Mesendoderm (in vitro differentiated cells): Measurements from ENCODE around the gene AFF3.

Source experiments
- DNase-seq: peaks from one replicate; pipeline ENCODE4 v3.0.0; 2013
- H2AK5ac ChIP-seq: 2 replicates; pipeline ENCODE4 v1.6.1; 2013; ENCODE audit warnings: low read length, inconsistent platforms
- H2BK120ac ChIP-seq: 2 replicates; pipeline ENCODE4 v1.6.1; 2013; ENCODE audit warnings: low read depth, mild to moderate bottlenecking, low read length, moderate library complexity, mixed read lengths
- H2BK15ac ChIP-seq: replicated peaks from 2 replicates; pipeline ENCODE4 v1.6.1; 2013; ENCODE audit warnings: low read depth, mild to moderate bottlenecking, moderate library complexity
- H2BK5ac ChIP-seq: 2 replicates; pipeline ENCODE4 v1.6.1; 2013; ENCODE audit warnings: low read length, inconsistent platforms
- H3K18ac ChIP-seq: 2 replicates; pipeline ENCODE4 v1.6.1; 2013; ENCODE audit warnings: mild to moderate bottlenecking, low read length, mixed read lengths
- H3K23ac ChIP-seq: one replicate; pipeline ENCODE4 v1.6.1; 2013; ENCODE audit warnings: low read length
- H3K27ac ChIP-seq: 2 replicates; pipeline ENCODE4 v1.5.1; 2013; ENCODE audit warnings: low read depth, mild to moderate bottlenecking, inconsistent platforms, low read length, moderate library complexity
- H3K27me3 ChIP-seq: 2 replicates; pipeline ENCODE4 v1.6.1; 2013; ENCODE audit warnings: low read length, control low read depth, mild to moderate bottlenecking, inconsistent platforms; ENCODE audit not compliant: insufficient read depth, poor library complexity
- H3K36me3 ChIP-seq: 2 replicates; pipeline ENCODE4 v1.6.1; 2013; ENCODE audit warnings: low read length, inconsistent platforms; ENCODE audit not compliant: control insufficient read depth, insufficient read depth
- H3K4ac ChIP-seq: one replicate; pipeline ENCODE4 v1.6.1; 2013; ENCODE audit warnings: low read depth, mild to moderate bottlenecking, low read length, moderate library complexity
- H3K4me1 ChIP-seq: 2 replicates; pipeline ENCODE4 v1.6.1; 2013; ENCODE audit warnings: low read depth, low read length, inconsistent platforms; ENCODE audit not compliant: control insufficient read depth
- H3K4me2 ChIP-seq: 2 replicates; pipeline ENCODE4 v1.6.1; 2013; ENCODE audit warnings: low read length
- H3K4me3 ChIP-seq: 2 replicates; pipeline ENCODE4 v1.5.1; 2013; ENCODE audit warnings: mild to moderate bottlenecking, low read length
- H3K56ac ChIP-seq: one replicate; pipeline ENCODE4 v1.6.1; 2013; ENCODE audit warnings: low read length
- H3K79me1 ChIP-seq: 2 replicates; pipeline ENCODE4 v1.6.1; 2013; ENCODE audit warnings: low read length, inconsistent platforms
- H3K79me2 ChIP-seq: 2 replicates; pipeline ENCODE4 v1.6.1; 2013; ENCODE audit warnings: mild to moderate bottlenecking, low read length; ENCODE audit not compliant: control insufficient read depth, insufficient read depth
- H3K9ac ChIP-seq: 2 replicates; pipeline ENCODE4 v1.6.1; 2013; ENCODE audit warnings: low read length, inconsistent platforms
- H4K5ac ChIP-seq: one replicate; pipeline ENCODE4 v1.6.1; 2013; ENCODE audit warnings: low read length
- H4K8ac ChIP-seq: one replicate; pipeline ENCODE4 v1.6.1; 2013; ENCODE audit warnings: low read depth, mild to moderate bottlenecking, control low read depth, low read length, moderate library complexity
- WGBS: extraction: QIAGEN DNeasy Blood & Tissue Kit; methylation state at CpG from one replicate; pipeline ENCODE4 v1.1.7; 2013; ENCODE audit warnings: low lambda C conversion rate, missing lambda C conversion rate; ENCODE audit not compliant: insufficient coverage; ENCODE audit errors: extremely low coverage; 5-methylcytosine and 5-hydroxymethylcytosine counted together

The AFF3 gene

DNA sequence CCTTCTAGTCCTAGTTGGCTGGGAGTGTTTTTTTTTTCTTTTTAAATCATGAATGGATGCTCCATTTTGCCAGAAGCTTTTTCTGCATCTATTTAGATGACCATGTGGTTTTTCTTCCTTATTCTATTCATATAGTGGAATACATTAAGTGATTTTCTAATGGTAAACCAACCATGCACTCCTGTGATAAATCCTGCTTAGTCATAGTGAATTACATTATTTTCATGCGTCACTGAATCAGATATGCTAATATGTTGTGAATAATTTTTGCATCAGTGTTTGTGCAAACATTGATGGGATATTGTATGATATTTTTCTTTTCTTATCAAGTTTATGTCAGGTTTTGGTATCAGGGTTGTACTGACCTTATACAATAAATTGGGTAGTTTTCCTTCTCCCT is 423.3 kb downstream of the AFF3 start:
- no peak overlapping the region for H3K23ac ChIP-seq
- H2BK5ac ChIP-seq = no peak overlapping the region
- H3K36me3 ChIP-seq = no peaks in the 10 kb centered on the region
- H3K4ac ChIP-seq = no peak overlapping the region
- H3K79me2 ChIP-seq = no peaks in the 10 kb centered on the region
- WGBS = no CpG with 5 or more reads among the region's 1 CpG
- no peak overlapping the region for H3K4me3 ChIP-seq
- no peaks in the 10 kb centered on the region for H3K4me1 ChIP-seq
- no peak for DNase-seq
- no peak overlapping the region for H3K56ac ChIP-seq
- H3K27me3 ChIP-seq = no peaks in the 10 kb centered on the region
- no peak overlapping the region for H3K27ac ChIP-seq
- no peak overlapping the region for H4K5ac ChIP-seq
- no peak overlapping the region for H4K8ac ChIP-seq
- H2BK120ac ChIP-seq = no peak overlapping the region
- no peak overlapping the region for H3K9ac ChIP-seq
- H2AK5ac ChIP-seq = no peak overlapping the region
- H3K79me1 ChIP-seq = no peaks in the 10 kb centered on the region
- no peak overlapping the region for H3K4me2 ChIP-seq
- no peak overlapping the region for H2BK15ac ChIP-seq
- no peak overlapping the region for H3K18ac ChIP-seq

DNA sequence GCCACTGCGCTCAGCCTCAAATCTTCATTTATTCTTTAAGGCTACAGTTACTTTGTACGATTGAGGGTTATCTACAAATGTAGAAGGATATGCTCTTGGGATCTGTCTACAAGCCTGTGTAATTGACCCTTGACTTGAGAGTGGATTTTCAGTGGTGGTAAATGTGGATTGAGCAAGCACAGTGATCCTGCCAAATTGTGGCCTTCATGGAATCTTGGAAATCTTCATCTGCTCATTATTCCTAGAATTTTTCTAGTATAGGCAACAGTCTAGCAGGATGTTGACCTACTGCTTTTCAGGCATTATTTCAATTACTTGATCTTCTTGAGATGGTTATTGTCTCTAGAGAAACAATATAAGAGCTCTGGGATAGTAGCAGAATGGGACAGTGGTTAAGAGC is 426.4 kb downstream of the AFF3 start:
- H3K9ac ChIP-seq = no peak overlapping the region
- no peaks in the 10 kb centered on the region for H3K36me3 ChIP-seq
- no peak overlapping the region for H3K4ac ChIP-seq
- no peak for DNase-seq
- H3K23ac ChIP-seq = no peak overlapping the region
- no peak overlapping the region for H3K18ac ChIP-seq
- no peak overlapping the region for H4K5ac ChIP-seq
- H3K79me2 ChIP-seq = no peaks in the 10 kb centered on the region
- no peak overlapping the region for H2BK15ac ChIP-seq
- no peak overlapping the region for H3K4me3 ChIP-seq
- H3K27me3 ChIP-seq = no peaks in the 10 kb centered on the region
- no peak overlapping the region for H2BK5ac ChIP-seq
- no peak overlapping the region for H2BK120ac ChIP-seq
- no peaks in the 10 kb centered on the region for H3K4me1 ChIP-seq
- H3K4me2 ChIP-seq = no peak overlapping the region
- no peak overlapping the region for H3K27ac ChIP-seq
- no peaks in the 10 kb centered on the region for H3K79me1 ChIP-seq
- no peak overlapping the region for H3K56ac ChIP-seq
- H2AK5ac ChIP-seq = no peak overlapping the region
- H4K8ac ChIP-seq = no peak overlapping the region
- no CpG with 5 or more reads among the region's 2 CpGs for WGBS

DNA sequence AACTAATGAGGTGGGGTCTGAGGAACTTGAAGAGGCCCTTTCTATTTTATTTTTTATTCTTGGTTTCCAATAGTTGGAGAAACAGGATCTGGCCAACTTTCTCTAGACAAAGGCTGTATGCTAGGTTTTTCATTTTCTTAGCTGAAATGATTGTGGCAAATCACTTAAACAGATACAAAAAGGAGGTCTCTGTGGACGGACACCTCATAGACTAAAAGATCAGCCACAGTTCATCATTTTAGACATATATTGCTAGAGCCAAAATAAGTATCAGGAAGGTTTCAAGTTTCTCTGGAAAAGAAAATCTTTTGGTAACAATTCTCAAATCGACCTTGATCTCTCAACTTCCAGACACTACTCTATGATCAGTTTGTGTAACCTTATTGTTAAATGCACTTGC is 428.0 kb downstream of the AFF3 start:
- no peak overlapping the region for H3K4me3 ChIP-seq
- H3K23ac ChIP-seq = no peak overlapping the region
- H3K79me1 ChIP-seq = no peaks in the 10 kb centered on the region
- no CpG with 5 or more reads among the region's 2 CpGs for WGBS
- no peak overlapping the region for H2BK5ac ChIP-seq
- no peak overlapping the region for H2AK5ac ChIP-seq
- no peak overlapping the region for H4K5ac ChIP-seq
- H3K27me3 ChIP-seq = no peaks in the 10 kb centered on the region
- H2BK120ac ChIP-seq = no peak overlapping the region
- H3K18ac ChIP-seq = no peak overlapping the region
- H3K4me1 ChIP-seq = no peaks in the 10 kb centered on the region
- H3K4ac ChIP-seq = no peak overlapping the region
- H4K8ac ChIP-seq = no peak overlapping the region
- DNase-seq = no peak
- no peak overlapping the region for H3K9ac ChIP-seq
- no peak overlapping the region for H3K4me2 ChIP-seq
- no peaks in the 10 kb centered on the region for H3K79me2 ChIP-seq
- H3K27ac ChIP-seq = no peak overlapping the region
- H3K56ac ChIP-seq = no peak overlapping the region
- no peaks in the 10 kb centered on the region for H3K36me3 ChIP-seq
- no peak overlapping the region for H2BK15ac ChIP-seq

DNA sequence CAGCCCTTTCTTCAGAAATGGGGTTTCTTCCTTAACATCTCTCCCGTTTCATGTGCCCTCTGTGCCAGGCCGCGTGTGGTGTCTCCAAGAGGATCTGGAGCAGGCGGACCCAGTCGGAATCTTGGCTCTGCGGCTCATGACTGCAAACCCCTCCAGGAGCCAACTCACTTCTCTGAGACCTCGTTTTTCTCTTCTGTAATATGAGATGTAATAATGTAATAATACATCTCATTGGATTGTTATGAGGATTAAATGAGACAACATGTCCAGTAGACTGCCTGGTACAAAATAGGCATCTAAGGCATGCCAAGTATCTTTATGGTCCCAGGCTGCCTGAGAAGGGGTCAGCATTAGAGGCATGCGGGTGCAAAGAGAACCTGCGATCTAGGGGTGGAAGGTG is 431.2 kb downstream of the AFF3 start:
- Histone ChIP-seq H4K8ac (no peak overlapping the region), H2AK5ac (no peak overlapping the region), H3K27ac (no peak overlapping the region), H3K9ac (no peak overlapping the region), H3K23ac (no peak overlapping the region), H3K79me1 (no peaks in the 10 kb centered on the region), H3K4me1 (no peaks in the 10 kb centered on the region), H3K27me3 (no peaks in the 10 kb centered on the region), H2BK5ac (no peak overlapping the region), H2BK15ac (no peak overlapping the region), H4K5ac (no peak overlapping the region), H3K79me2 (no peaks in the 10 kb centered on the region), H3K4ac (no peak overlapping the region), H3K36me3 (no peaks in the 10 kb centered on the region), H3K4me3 (no peak overlapping the region), H3K56ac (no peak overlapping the region), H2BK120ac (no peak overlapping the region), H3K4me2 (no peak overlapping the region), H3K18ac (no peak overlapping the region)
- WGBS = no CpG with 5 or more reads among the region's 9 CpGs
- DNase-seq = no peak

DNA sequence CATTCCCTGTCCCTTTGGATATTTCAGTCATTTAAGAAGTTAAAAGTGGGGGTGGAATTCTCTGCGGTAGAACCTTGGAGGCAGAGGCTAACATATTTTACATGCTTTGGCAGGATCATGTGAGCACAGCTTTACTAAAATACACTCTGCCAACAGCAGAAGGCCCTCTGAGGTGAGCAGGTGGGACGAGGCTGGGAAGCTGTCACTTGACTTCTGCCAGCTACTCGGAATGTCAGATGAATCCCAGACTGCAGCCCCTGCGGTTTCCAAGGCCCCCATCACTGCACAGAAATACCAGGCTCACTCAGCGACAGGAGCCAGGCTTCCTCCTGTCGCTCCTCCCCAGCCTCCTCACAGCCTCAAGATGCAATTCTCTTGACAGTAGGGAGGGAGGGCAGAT is 431.7 kb downstream of the AFF3 start:
- Histone ChIP-seq H3K4ac (no peak overlapping the region), H2BK120ac (no peak overlapping the region), H2BK15ac (no peak overlapping the region), H3K9ac (no peak overlapping the region), H3K4me3 (no peak overlapping the region), H4K5ac (no peak overlapping the region), H3K23ac (no peak overlapping the region), H3K56ac (no peak overlapping the region), H3K79me2 (no peaks in the 10 kb centered on the region), H3K4me1 (no peaks in the 10 kb centered on the region), H2BK5ac (no peak overlapping the region), H3K79me1 (no peaks in the 10 kb centered on the region), H3K27ac (no peak overlapping the region), H3K27me3 (no peaks in the 10 kb centered on the region), H2AK5ac (no peak overlapping the region), H3K4me2 (no peak overlapping the region), H3K36me3 (no peaks in the 10 kb centered on the region), H3K18ac (no peak overlapping the region), H4K8ac (no peak overlapping the region)
- no CpG with 5 or more reads among the region's 6 CpGs for WGBS
- DNase-seq = peak; percentile 16

DNA sequence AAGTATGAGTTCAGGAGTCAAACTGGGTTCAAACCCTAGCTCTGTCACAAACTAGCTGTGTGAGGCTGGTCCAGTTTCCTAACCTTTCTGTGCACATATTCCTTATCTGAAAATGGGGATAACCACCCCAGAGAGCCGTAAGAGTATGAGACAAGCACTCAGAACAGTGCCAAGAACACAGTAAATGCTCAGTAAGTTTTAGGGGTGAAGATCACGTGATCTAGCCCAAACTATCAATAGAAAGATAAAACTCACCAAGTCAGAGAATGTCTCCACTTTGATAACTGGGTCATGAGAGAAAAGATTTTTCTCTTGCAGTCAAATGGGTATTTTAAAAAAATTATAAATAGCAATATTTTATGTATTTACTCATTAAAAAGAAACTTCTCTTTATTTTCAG is 433.2 kb downstream of the AFF3 start:
- no peaks in the 10 kb centered on the region for H3K4me1 ChIP-seq
- H2BK120ac ChIP-seq = no peak overlapping the region
- no peak overlapping the region for H3K23ac ChIP-seq
- no peak overlapping the region for H3K4me2 ChIP-seq
- no peak overlapping the region for H4K5ac ChIP-seq
- H3K9ac ChIP-seq = no peak overlapping the region
- no peak overlapping the region for H2BK5ac ChIP-seq
- no CpG with 5 or more reads among the region's 2 CpGs for WGBS
- no peak overlapping the region for H4K8ac ChIP-seq
- H3K79me2 ChIP-seq = no peaks in the 10 kb centered on the region
- no peak overlapping the region for H3K56ac ChIP-seq
- no peak overlapping the region for H2AK5ac ChIP-seq
- H3K27me3 ChIP-seq = no peaks in the 10 kb centered on the region
- H3K79me1 ChIP-seq = no peaks in the 10 kb centered on the region
- H3K4ac ChIP-seq = no peak overlapping the region
- H3K4me3 ChIP-seq = no peak overlapping the region
- H3K18ac ChIP-seq = no peak overlapping the region
- H3K36me3 ChIP-seq = no peaks in the 10 kb centered on the region
- no peak overlapping the region for H2BK15ac ChIP-seq
- DNase-seq = no peak
- H3K27ac ChIP-seq = no peak overlapping the region
